ENCODE results near the gene MEF2B. TPM values are rescaled to one million over a fixed set of nuclear protein-coding genes. Genes with fewer than 3 reads are reported as not detected.
"Not testable (repeated sequence)": the region's sequence is repeated elsewhere in the genome, so short reads cannot be mapped to it uniquely, and the experiment has no call there.

The MEF2B gene
- total and polyA plus RNA-seq, 10 of the 15 experiments (the other 5 are each of a cell fraction or from before 2014, with no cell fraction given): 0.09 to 33.0 (median 8.9) TPM

GRCh38 chr19:19107654-19108053 lies 62.4 kb downstream of the MEF2B start (continued):
- TF ChIP-seq ZBTB11 (CRISPR knock-in tag; IDR thresholded peaks at IDR 0.05) (no peak), NFIC (IDR thresholded peaks at IDR 0.05; ENCODE audit: low read depth, low read length) (no peak)
- TF ChIP-seq, protein P1, sequence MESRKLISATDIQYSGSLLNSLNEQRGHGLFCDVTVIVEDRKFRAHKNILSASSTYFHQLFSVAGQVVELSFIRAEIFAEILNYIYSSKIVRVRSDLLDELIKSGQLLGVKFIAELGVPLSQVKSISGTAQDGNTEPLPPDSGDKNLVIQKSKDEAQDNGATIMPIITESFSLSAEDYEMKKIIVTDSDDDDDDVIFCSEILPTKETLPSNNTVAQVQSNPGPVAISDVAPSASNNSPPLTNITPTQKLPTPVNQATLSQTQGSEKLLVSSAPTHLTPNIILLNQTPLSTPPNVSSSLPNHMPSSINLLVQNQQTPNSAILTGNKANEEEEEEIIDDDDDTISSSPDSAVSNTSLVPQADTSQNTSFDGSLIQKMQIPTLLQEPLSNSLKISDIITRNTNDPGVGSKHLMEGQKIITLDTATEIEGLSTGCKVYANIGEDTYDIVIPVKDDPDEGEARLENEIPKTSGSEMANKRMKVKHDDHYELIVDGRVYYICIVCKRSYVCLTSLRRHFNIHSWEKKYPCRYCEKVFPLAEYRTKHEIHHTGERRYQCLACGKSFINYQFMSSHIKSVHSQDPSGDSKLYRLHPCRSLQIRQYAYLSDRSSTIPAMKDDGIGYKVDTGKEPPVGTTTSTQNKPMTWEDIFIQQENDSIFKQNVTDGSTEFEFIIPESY (IDR thresholded peaks at IDR 0.05): no peak

- CTCF ChIA-PET; H2AFZ ChIP-seq (ENCODE audit: control insufficient read depth, low read depth, low read length); DNase-seq (ENCODE audit: low read depth, low spot score); ATAC-seq; RAD21 ChIA-PET (ENCODE audit: unreplicated experiment); H3K36me3 ChIP-seq (ENCODE audit: control insufficient read depth in 2 of 2, insufficient read depth in 2 of 2, low read length in 1 of 2); SMC1A ChIA-PET (ENCODE audit: uncharacterized antibody, unreplicated experiment); H3K4me3 ChIP-seq; H3K4me1 ChIP-seq (ENCODE audit: control insufficient read depth, insufficient read depth, low read length); BruUV-seq (replicated peaks); intact Hi-C loops (cut with micrococcal nuclease; ENCODE audit: unreplicated experiment); FAIRE-seq; H3K9ac ChIP-seq (ENCODE audit: control insufficient read depth, insufficient read depth, low read length); H3K9me3 ChIP-seq (replicated peaks; ENCODE audit: control insufficient read depth, insufficient read depth, low read length); POLR2A ChIA-PET; H3K79me2 ChIP-seq (ENCODE audit: control insufficient read depth, insufficient read depth, low read length); H3K27ac ChIP-seq (ENCODE audit: control insufficient read depth, insufficient read depth); H4K20me1 ChIP-seq (ENCODE audit: control insufficient read depth, insufficient read depth); H3K27me3 ChIP-seq (replicated peaks in 1 of 2; ENCODE audit: control insufficient read depth in 2 of 2, insufficient read depth in 2 of 2, low read length in 1 of 2); in situ Hi-C loops (cut with MboI); H3K4me2 ChIP-seq (ENCODE audit: control insufficient read depth, insufficient read depth): not testable (repeated sequence)
- 100% methylated on average over 6 of the region's 7 CpGs for WGBS (ENCODE audit: insufficient coverage, insufficient replicate concordance, low lambda C conversion rate, missing lambda C conversion rate)
Measured at GRCh38 chr19:19106938-19107337, 63.1 kb downstream of the MEF2B start.
